ENCODE results near the gene TEX14.
A peak's percentile ranks its signal among the peaks of the same experiment; 100 is the strongest.
"Not testable (repeated sequence)": the region's sequence is repeated elsewhere in the genome, so short reads cannot be mapped to it uniquely, and the experiment has no call there.

Gene TEX14

DNA sequence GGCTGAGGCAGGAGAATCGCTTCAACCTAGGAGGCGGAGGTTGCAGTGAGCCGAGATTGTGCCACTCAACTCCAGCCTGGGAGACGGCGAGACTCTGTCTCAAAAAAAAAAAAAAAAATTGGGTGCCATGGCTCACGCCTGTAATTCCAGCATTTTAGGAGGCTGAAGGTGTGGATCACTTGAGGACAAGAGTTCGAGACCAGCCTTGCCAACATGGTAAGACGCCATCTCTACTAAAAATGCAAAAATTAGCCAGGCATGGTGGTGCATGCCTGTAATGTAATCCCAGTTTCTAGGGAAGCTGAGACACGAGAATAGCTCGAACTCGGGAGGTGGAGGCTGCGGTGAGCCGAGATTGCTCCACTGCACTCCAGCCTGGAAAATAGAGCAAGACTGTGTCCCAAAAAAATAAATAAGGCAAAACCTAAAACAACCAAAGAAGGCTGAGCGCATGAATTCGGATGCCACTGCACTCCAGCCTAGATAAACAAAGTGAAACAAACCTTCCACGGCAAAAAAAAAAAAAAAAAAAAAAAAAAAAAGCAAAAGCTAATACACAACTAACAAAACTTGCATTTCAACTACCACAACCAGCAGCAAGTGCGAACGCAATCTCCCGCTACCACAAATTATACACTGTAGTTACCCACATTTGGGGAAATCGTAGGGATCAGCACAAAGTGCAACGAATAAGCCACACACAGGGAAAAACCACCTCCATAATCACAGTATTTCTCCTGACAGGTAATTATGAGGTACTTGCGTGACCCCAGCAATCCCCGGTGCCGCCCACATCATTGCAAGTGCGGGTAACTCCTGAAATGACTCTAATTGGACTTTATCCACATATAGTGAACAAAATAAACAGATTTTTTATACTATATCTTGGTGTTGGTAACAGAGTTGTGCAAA, 25.6 kb downstream of the TEX14 start:
- POLR2A ChIA-PET: interaction anchor here (1.3 to 1.8 kb wide), 2 partner anchors 35 to 36 kb away, joined by 4 to 6 read pairs; no protein-coding TSS in a partner anchor
- CTCF ChIA-PET: no interaction called here
- TF ChIP-seq L3MBTL2 (conservative IDR thresholded peaks at IDR 0.05) (no peak), FOXA1 (IDR thresholded peaks at IDR 0.05) (no peak), TARDBP (IDR thresholded peaks at IDR 0.05) (no peak), HDGF (IDR thresholded peaks at IDR 0.05; ENCODE audit: borderline replicate concordance) (no peak), LEF1 (IDR thresholded peaks at IDR 0.05; ENCODE audit: borderline replicate concordance) (no peak), ZNF384 (IDR thresholded peaks at IDR 0.05) (0 out of 2 replicates have a peak, but pooled peaks have one; percentile 19)
- no peak for DNase-seq (ENCODE audit: extremely low spot score)

DNA sequence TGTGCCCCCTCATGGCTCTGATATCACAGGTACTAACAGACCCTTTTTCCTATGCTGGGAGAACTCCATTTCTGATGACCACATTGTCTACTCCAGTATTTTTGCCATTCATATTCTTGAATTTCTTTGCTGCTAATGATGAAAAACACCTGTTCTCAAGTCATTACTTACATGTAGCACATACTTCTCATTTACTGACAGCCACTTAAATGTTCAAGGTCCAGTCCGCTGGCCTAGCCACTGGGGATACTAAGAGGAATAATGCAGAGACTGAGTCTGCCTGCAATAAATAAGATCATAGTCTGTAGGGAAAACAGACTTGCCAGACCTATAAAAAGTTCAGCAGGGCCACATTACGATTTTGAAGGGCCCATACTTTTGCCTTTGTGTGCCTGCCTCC, 27.5 kb downstream of the TEX14 start:
- CTCF ChIA-PET: no interaction called here
- TF ChIP-seq CTBP1 (IDR thresholded peaks at IDR 0.05; ENCODE audit: borderline replicate concordance) (no peak), ARNT (IDR thresholded peaks at IDR 0.05) (no peak), ELF4 (IDR thresholded peaks at IDR 0.05) (no peak), SP1 (IDR thresholded peaks at IDR 0.05) (no peak), SUZ12 (IDR thresholded peaks at IDR 0.05) (no peak), ZNF384 (IDR thresholded peaks at IDR 0.05) (no peak), PKNOX1 (IDR thresholded peaks at IDR 0.05) (no peak), BHLHE40 (IDR thresholded peaks at IDR 0.05; ENCODE audit: borderline replicate concordance) (no peak), FOXK2 (IDR thresholded peaks at IDR 0.05) (no peak)
- DNase-seq (ENCODE audit: extremely low spot score): no peak
- POLR2A ChIA-PET: no interaction called here

- ChIA-PET POLR2A (interaction anchor here (0.6 to 5.4 kb wide), 6 partner anchors 9 to 31 kb away, joined by 3 to 94 read pairs (median 11); partner anchors contain the start of genes RAD51C and TEX14), CTCF (interaction anchor here (0.6 kb wide), 1 partner anchor 142 kb away, joined by 4 read pairs; no protein-coding TSS in a partner anchor)
- DNase-seq (ENCODE audit: extremely low spot score): no peak
- TF ChIP-seq TARDBP (IDR thresholded peaks at IDR 0.05): no peak
- no peak for TF ChIP-seq CTBP1 (IDR thresholded peaks at IDR 0.05; ENCODE audit: borderline replicate concordance)
- TF ChIP-seq NFRKB (IDR thresholded peaks at IDR 0.05): no peak
- no peak for TF ChIP-seq ELF4 (IDR thresholded peaks at IDR 0.05)
Observed at GRCh38 chr17:58661499-58661898, 30.3 kb downstream of the TEX14 start.

DNA sequence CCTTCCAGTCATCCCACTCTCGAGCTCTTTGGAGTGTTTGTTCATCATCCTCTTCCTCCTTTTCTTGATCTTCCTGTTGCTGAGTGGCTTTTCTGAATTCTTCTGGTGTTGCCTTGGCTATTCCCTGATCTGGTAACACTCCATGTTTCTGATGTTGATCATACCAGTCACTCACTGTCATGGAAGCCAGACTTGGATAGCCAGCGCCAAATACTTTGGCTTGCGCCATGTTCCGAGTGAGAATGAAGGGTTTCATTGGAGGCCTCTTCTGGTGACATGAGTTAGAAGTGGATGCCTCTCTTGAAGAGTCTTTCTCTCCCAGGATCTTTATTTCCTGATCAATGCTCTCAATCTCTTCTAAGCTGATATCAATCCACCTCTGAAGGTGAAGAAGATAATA, 31.2 kb downstream of the TEX14 start:
- DNase-seq (ENCODE audit: extremely low spot score): no peak
- ChIA-PET CTCF (interaction anchor here (0.5 kb wide), 1 partner anchor 29 kb away, joined by 4 read pairs; no protein-coding TSS in a partner anchor), POLR2A (interaction anchor here (0.7 to 5.4 kb wide), 5 partner anchors 9 to 32 kb away, joined by 3 to 94 read pairs (median 17); partner anchors contain the start of genes RAD51C and TEX14)
- no peak for TF ChIP-seq LEF1 (IDR thresholded peaks at IDR 0.05; ENCODE audit: borderline replicate concordance)
- no peak for TF ChIP-seq SUZ12 (IDR thresholded peaks at IDR 0.05)
- TF ChIP-seq CTBP1 (IDR thresholded peaks at IDR 0.05; ENCODE audit: borderline replicate concordance): no peak
- no peak for TF ChIP-seq BHLHE40 (IDR thresholded peaks at IDR 0.05; ENCODE audit: borderline replicate concordance)
- TF ChIP-seq FOXA1 (IDR thresholded peaks at IDR 0.05): no peak
- TF ChIP-seq ZNF384 (IDR thresholded peaks at IDR 0.05): no peak
- TF ChIP-seq FOXM1 (IDR thresholded peaks at IDR 0.05; ENCODE audit: borderline replicate concordance): no peak
- no peak for TF ChIP-seq PKNOX1 (IDR thresholded peaks at IDR 0.05)
- TF ChIP-seq ARNT (IDR thresholded peaks at IDR 0.05): no peak
- TF ChIP-seq TARDBP (IDR thresholded peaks at IDR 0.05): no peak

- CTCF ChIA-PET; DNase-seq (ENCODE audit: extremely low spot score): not testable (repeated sequence)
- POLR2A ChIA-PET: interaction anchor here (1.1 to 5.4 kb wide), 9 partner anchors 10 to 141 kb away, joined by 3 to 94 read pairs (median 10); partner anchors contain the start of genes RAD51C and TEX14
Observed at GRCh38 chr17:58659714-58660084, 32.1 kb downstream of the TEX14 start.

DNA sequence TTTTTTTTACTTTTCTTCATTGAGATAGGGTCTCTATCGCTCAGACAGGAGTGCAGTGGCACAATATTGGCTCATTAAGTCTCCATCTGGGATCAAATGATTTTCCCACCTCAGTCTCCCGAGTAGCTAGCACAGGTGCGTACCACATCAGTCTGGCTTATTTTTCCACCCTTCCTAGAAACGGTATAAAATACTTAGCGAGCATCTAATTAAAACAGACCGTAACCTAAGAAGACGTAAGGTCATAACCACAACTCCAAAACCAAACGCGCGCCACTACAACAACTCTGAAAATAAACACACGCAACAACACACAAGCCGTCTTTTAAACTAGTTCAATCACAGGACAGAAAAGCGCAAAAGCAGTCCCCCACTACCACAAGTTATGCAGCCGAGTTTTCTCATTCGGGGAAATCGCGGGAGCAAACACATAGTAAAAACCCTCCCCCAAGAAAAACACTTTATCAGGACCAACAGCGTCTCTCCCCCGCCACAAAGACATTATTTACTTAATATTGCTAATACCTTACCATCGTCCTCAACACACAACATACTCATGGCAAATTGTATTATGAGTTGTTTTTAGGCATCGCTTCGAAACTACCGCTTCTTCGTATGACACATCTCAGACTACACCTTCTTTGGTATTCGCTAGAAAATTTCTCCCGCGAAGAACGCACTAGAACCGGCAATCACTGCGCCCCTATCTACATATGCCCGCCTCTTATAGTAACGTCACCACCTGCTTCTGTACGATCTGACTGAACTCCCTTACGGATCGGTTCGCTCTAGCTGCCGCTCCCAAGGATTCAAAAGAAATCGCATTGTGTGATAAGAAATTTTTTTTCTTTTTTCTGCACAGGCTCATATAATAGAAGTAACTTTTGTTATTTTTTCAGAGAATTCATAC, 32.8 kb downstream of the TEX14 start:
- peak; percentile 64; the same call in 1 of the 2 replicates for TF ChIP-seq FOXM1 (IDR thresholded peaks at IDR 0.05; ENCODE audit: borderline replicate concordance)
- TF ChIP-seq L3MBTL2 (conservative IDR thresholded peaks at IDR 0.05): peak; percentile 85
- peak; percentile 87; the same call in 1 of the 2 replicates for TF ChIP-seq CTBP1 (IDR thresholded peaks at IDR 0.05; ENCODE audit: borderline replicate concordance)
- peak; percentile 90 for TF ChIP-seq ZNF384 (IDR thresholded peaks at IDR 0.05)
- TF ChIP-seq SUZ12 (IDR thresholded peaks at IDR 0.05): peak; percentile 77
- peak; percentile 93 for TF ChIP-seq NFRKB (IDR thresholded peaks at IDR 0.05)
- peak; percentile 80; the same call in 1 of the 2 replicates for TF ChIP-seq ARNT (IDR thresholded peaks at IDR 0.05)
- TF ChIP-seq HDGF (IDR thresholded peaks at IDR 0.05; ENCODE audit: borderline replicate concordance): no peak
- TF ChIP-seq FOXK2 (IDR thresholded peaks at IDR 0.05): peak; percentile 98
- peak; percentile 46; the same call in 1 of the 2 replicates for TF ChIP-seq SP1 (IDR thresholded peaks at IDR 0.05)
- TF ChIP-seq PKNOX1 (IDR thresholded peaks at IDR 0.05): peak; percentile 18
- TF ChIP-seq BHLHE40 (IDR thresholded peaks at IDR 0.05; ENCODE audit: borderline replicate concordance): peak; percentile 82
- TF ChIP-seq FOXA1 (IDR thresholded peaks at IDR 0.05): 0 out of 2 replicates have a peak, but pooled peaks have one; percentile 4
- peak; percentile 51; the same call in 1 of the 2 replicates for TF ChIP-seq LEF1 (IDR thresholded peaks at IDR 0.05; ENCODE audit: borderline replicate concordance)
- TF ChIP-seq TARDBP (IDR thresholded peaks at IDR 0.05): peak; percentile 100
- TF ChIP-seq ELF4 (IDR thresholded peaks at IDR 0.05): peak; percentile 100
- CTCF ChIA-PET: no interaction called here
- DNase-seq (ENCODE audit: extremely low spot score): peak; percentile 87
- POLR2A ChIA-PET: interaction anchor here (0.6 to 5.4 kb wide), 23 partner anchors 8 to 140 kb away, joined by 3 to 94 read pairs (median 5); partner anchors contain the start of genes RAD51C and TEX14

DNA sequence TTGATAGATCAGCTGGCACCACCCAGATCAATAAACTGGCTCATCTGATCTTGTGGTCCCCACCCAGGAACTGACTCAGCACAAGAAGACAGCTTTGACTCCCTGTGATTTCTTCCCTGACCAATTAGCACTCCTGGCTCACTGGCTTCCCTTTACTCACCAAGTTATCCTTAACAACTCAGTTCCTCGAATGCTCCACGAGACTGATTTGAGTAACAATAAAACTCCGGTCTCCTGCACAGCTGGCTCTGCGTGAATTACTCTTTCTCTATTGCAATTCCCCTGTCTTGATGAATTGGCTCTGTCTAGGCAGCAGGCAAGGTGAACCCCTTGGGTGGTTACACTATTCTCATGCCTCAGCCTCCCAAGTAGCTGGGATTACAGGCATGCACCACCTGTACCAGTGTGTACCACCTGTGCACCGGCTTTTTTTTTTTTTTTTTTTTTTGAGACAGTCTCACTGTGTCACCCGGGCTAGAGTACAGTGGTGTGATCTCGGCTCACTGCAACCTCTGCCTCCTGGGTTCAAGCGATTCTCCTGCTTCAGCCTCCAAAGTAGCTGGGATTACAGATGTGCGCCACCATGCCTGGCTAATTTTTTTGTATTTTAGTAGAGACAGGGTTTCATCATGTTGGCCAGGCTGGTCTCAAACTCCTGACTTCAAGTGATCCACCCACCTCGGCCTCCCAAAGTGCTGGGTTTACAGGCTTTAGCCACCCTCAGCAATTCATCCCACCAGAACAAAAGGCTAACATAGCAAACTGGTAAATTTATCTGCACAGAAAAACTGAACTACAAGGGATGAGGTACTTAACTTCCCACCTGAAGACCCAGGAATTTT, 33.7 kb downstream of the TEX14 start:
- CTCF ChIA-PET: interaction anchor here (0.6 kb wide), 1 partner anchor 53 kb away, joined by 3 read pairs; no protein-coding TSS in a partner anchor
- POLR2A ChIA-PET: interaction anchor here (0.6 to 5.4 kb wide), 20 partner anchors 8 to 143 kb away, joined by 3 to 94 read pairs (median 6); partner anchors contain the start of genes MTMR4, RAD51C and TEX14
- not testable (repeated sequence) for DNase-seq (ENCODE audit: extremely low spot score)

Measured in HEK293T (cell line).